DND-41 (cell line): ENCODE data around the gene UTP11.
A peak's percentile ranks its signal among the peaks of the same experiment; 100 is the strongest.

ENCODE experiments used
- ATAC-seq: fragments of 200-7000 bp; cut with Tn5 transposase; 3 replicates; pipeline ENCODE4 v1.9.1; 2021; ENCODE audit warnings: low read depth; ENCODE audit not compliant: insufficient read depth
- DNase-seq: peaks from one replicate; pipeline ENCODE4 v3.0.0-alpha.2; 2020
- H2AFZ ChIP-seq: 2 replicates; pipeline ENCODE4 v1.6.0; 2012; ENCODE audit warnings: low read depth, low read length
- H3K27ac ChIP-seq: 2 replicates; pipeline ENCODE4 v1.5.1; 2012; ENCODE audit warnings: low read length, inconsistent platforms
- H3K27me3 ChIP-seq: fragments of 200-600 bp; sonication (generic); 2 replicates; pipeline ENCODE4 v1.6.0; 2012; ENCODE audit warnings: low read length, mild to moderate bottlenecking, inconsistent platforms; ENCODE audit not compliant: insufficient read depth, poor library complexity
- H3K36me3 ChIP-seq: 2 replicates; pipeline ENCODE4 v1.5.1; 2012; ENCODE audit warnings: low read length, inconsistent platforms; ENCODE audit not compliant: insufficient read depth
- H3K4me1 ChIP-seq: 2 replicates; pipeline ENCODE4 v1.5.1; 2012; ENCODE audit warnings: mild to moderate bottlenecking, low read length; ENCODE audit not compliant: insufficient read depth
- H3K4me2 ChIP-seq: 2 replicates; pipeline ENCODE4 v1.6.0; 2012; ENCODE audit warnings: mild to moderate bottlenecking, moderate library complexity, low read length, inconsistent platforms; ENCODE audit not compliant: insufficient read depth
- H3K4me3 ChIP-seq, 2 experiments: fragments of 200-600 bp in 1 of 2; shearing (Covaris generic) in 1 of 2; 2 replicates each; pipeline ENCODE4 v1.5.1; 2012 to 2016; ENCODE audit warnings: inconsistent platforms in 2 of 2, low read length in 2 of 2, mild to moderate bottlenecking in 2 of 2, low read depth in 1 of 2, moderate library complexity in 1 of 2
- H3K79me2 ChIP-seq: 2 replicates; pipeline ENCODE4 v1.6.0; 2012; ENCODE audit warnings: low read length, inconsistent platforms; ENCODE audit not compliant: insufficient read depth
- H3K9ac ChIP-seq: 2 replicates; pipeline ENCODE4 v1.6.0; 2012; ENCODE audit warnings: low read depth, mild to moderate bottlenecking, inconsistent platforms, low read length, moderate library complexity
- H3K9me3 ChIP-seq: 2 replicates; pipeline ENCODE4 v1.5.1; 2012; ENCODE audit warnings: low read length, moderate library complexity, mild to moderate bottlenecking, inconsistent platforms; ENCODE audit not compliant: insufficient read depth, severe bottlenecking
- H4K20me1 ChIP-seq: 2 replicates; pipeline ENCODE4 v1.6.0; 2012; ENCODE audit warnings: low read length; ENCODE audit not compliant: insufficient read depth
- EZH2 ChIP-seq: IDR thresholded peaks from 3 replicates; pipeline ENCODE4 v1.6.1; 2012; ENCODE audit warnings: borderline replicate concordance, low read depth, mild to moderate bottlenecking, moderate library complexity, low read length, inconsistent platforms; ENCODE audit not compliant: severe bottlenecking
- TF ChIP-seq, protein P1 (sequence below): IDR thresholded peaks from 2 replicates; pipeline ENCODE4 v1.5.1; 2012; ENCODE audit warnings: borderline replicate concordance, low read length, moderate library complexity, mild to moderate bottlenecking; ENCODE audit not compliant: poor library complexity, severe bottlenecking; ENCODE audit errors: extremely low read depth

UTP11 gene

DNA sequence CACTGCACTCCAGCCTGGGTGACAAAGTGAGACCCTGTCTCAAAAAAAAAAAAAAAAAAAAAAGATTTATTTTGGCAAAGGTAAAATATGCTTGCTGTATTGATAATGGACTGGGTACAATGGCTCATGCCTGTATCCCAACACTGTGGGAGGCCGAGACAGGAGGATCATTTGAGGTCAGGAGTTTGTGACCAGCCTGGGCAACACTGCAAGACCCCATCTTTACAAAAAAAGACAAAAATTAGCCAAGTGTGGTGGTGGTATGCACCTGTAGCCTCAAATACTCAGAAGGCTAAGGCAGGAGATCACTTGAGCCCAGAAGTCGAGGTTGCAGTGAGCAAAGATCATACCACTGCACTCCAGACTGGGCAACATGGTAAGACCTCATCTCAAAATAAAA, 29.0 kb upstream of the UTP11 start:
- peaks cover 93% of the 10 kb centered on the region for H3K36me3 ChIP-seq
- no peak for DNase-seq
- H3K4me1 ChIP-seq = peaks cover 11% of the 10 kb centered on the region
- TF ChIP-seq, protein P1, sequence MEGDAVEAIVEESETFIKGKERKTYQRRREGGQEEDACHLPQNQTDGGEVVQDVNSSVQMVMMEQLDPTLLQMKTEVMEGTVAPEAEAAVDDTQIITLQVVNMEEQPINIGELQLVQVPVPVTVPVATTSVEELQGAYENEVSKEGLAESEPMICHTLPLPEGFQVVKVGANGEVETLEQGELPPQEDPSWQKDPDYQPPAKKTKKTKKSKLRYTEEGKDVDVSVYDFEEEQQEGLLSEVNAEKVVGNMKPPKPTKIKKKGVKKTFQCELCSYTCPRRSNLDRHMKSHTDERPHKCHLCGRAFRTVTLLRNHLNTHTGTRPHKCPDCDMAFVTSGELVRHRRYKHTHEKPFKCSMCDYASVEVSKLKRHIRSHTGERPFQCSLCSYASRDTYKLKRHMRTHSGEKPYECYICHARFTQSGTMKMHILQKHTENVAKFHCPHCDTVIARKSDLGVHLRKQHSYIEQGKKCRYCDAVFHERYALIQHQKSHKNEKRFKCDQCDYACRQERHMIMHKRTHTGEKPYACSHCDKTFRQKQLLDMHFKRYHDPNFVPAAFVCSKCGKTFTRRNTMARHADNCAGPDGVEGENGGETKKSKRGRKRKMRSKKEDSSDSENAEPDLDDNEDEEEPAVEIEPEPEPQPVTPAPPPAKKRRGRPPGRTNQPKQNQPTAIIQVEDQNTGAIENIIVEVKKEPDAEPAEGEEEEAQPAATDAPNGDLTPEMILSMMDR = no peak
- TF ChIP-seq EZH2 = no peak
- no peak overlapping the region for H2AFZ ChIP-seq
- peaks cover 7% of the 10 kb centered on the region; the same call in 1 of the 2 replicates for H4K20me1 ChIP-seq
- H3K79me2 ChIP-seq = peaks cover 17% of the 10 kb centered on the region
- H3K4me2 ChIP-seq = no peak overlapping the region
- ATAC-seq = no peak
- H3K9me3 ChIP-seq = no peaks in the 10 kb centered on the region
- H3K4me3 ChIP-seq = no peak overlapping the region
- no peak overlapping the region for H3K9ac ChIP-seq
- no peaks in the 10 kb centered on the region for H3K27me3 ChIP-seq
- no peak overlapping the region for H3K27ac ChIP-seq

DNA sequence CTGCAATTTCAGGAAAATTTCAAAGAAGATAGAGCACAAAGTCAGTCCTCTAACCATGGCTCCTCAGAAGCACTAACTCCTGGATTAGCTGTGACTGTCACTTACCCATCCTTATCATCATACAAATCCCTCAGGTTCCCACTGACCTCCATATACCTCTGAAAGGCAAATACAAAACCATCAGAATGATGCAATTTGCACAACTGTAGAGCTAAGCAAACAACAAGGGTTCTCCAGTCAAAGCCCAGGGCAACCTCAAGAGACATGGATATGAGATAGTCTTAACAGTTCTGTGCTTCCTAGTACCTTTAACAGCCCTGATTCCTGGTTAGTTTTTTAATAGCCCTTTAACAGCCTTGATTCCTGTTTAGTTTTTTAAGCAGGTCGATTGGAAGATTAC, 24.9 kb upstream of the UTP11 start:
- Histone ChIP-seq H3K4me2 (peak overlapping the region; percentile 84; the same call in 1 of the 2 replicates), H3K4me1 (peaks cover 22% of the 10 kb centered on the region), H3K27me3 (no peaks in the 10 kb centered on the region), H3K27ac (no peak overlapping the region), H3K9me3 (no peaks in the 10 kb centered on the region), H3K36me3 (peaks cover 57% of the 10 kb centered on the region), H3K79me2 (peaks cover 30% of the 10 kb centered on the region), H3K4me3 (no peak overlapping the region), H3K9ac (peak overlapping the region; percentile 81; the same call in 1 of the 2 replicates), H4K20me1 (peaks cover 16% of the 10 kb centered on the region), H2AFZ (no peak overlapping the region)
- ATAC-seq (no peak), DNase-seq (no peak)
- TF ChIP-seq, protein P1 = no peak
- TF ChIP-seq EZH2 = no peak

DNA sequence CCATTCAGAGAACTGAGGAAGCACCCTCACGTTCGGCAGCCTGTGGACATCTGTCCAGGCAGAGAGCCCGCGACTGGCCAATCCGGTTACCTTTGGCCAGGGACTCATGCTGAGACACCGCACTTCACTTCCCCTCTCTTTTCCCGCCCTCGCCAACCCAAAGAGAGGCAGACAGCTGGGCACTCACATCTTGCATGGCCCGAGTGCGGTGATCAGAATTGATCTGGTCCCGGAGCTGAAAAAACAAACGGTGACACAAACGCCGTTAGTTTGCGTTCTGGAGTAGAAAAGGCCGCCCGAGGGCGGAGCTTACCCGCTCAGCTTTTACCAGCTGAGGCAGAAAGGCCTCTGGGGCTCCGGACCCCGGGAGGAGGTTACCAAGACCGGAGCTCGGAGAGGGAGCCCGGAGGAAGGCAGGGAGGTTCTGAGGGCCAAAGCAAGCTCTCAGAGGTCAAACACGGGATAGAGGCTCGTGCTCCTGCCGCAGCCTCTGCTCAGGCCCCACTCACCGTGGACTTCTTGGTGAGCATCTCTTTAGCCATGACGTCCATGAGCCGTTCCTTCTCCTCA, 23.1 kb upstream of the UTP11 start:
- peaks cover 40% of the 10 kb centered on the region for H3K36me3 ChIP-seq
- DNase-seq = peak; percentile 38
- H3K9me3 ChIP-seq = no peaks in the 10 kb centered on the region
- peaks cover 30% of the 10 kb centered on the region for H3K79me2 ChIP-seq
- H3K27me3 ChIP-seq = no peaks in the 10 kb centered on the region
- H3K4me3 ChIP-seq = peak overlapping the region; percentile 90 to 99
- peaks cover 16% of the 10 kb centered on the region for H4K20me1 ChIP-seq
- peak overlapping the region; percentile 84 for H3K27ac ChIP-seq
- peak overlapping the region; percentile 84 for H3K4me2 ChIP-seq
- H2AFZ ChIP-seq = peak overlapping the region; percentile 95
- ATAC-seq = peak; percentile 25
- peak overlapping the region; percentile 81 for H3K9ac ChIP-seq
- H3K4me1 ChIP-seq = peaks cover 22% of the 10 kb centered on the region
- no peak for TF ChIP-seq EZH2
- TF ChIP-seq, protein P1 = no peak
